ENCODE results near the gene ADK.

ADK gene

DNA sequence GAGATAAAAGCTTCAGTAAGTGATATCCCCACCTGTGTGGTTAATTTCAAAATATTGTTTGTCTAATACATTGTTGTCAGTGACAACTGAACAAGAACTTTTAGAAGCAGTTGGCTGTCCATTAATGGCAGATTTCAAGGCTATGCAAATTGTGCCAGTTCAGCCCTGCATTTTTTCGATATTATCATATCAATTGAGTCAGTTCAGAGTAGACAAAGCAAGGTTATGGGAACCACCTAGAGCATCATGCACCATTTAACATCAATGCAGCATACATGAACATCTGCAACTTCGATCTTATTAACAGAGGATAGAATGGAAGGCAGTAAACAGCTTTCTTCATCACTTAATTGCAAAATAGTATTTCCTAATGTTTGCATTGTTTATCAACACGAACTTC, 494.7 kb downstream of the ADK start:
- H3K9me3 ChIP-seq = no peaks in the 10 kb centered on the region
- TF ChIP-seq, protein P1, sequence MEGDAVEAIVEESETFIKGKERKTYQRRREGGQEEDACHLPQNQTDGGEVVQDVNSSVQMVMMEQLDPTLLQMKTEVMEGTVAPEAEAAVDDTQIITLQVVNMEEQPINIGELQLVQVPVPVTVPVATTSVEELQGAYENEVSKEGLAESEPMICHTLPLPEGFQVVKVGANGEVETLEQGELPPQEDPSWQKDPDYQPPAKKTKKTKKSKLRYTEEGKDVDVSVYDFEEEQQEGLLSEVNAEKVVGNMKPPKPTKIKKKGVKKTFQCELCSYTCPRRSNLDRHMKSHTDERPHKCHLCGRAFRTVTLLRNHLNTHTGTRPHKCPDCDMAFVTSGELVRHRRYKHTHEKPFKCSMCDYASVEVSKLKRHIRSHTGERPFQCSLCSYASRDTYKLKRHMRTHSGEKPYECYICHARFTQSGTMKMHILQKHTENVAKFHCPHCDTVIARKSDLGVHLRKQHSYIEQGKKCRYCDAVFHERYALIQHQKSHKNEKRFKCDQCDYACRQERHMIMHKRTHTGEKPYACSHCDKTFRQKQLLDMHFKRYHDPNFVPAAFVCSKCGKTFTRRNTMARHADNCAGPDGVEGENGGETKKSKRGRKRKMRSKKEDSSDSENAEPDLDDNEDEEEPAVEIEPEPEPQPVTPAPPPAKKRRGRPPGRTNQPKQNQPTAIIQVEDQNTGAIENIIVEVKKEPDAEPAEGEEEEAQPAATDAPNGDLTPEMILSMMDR (IDR thresholded peaks at IDR 0.05) = no peak
- H3K27ac ChIP-seq = no peak overlapping the region
- H3K4me1 ChIP-seq = peaks cover 0 to 5% (median under 1%) of the 10 kb centered on the region in 4 donors
- H3K36me3 ChIP-seq = no peaks in the 10 kb centered on the region
- intact Hi-C loops (cut with DNase I; ENCODE audit: low total_unique reads) = no loop called here
- DNase-seq = no peak
- H3K27me3 ChIP-seq = no peaks in the 10 kb centered on the region
- no peak overlapping the region for H3K4me3 ChIP-seq

DNA sequence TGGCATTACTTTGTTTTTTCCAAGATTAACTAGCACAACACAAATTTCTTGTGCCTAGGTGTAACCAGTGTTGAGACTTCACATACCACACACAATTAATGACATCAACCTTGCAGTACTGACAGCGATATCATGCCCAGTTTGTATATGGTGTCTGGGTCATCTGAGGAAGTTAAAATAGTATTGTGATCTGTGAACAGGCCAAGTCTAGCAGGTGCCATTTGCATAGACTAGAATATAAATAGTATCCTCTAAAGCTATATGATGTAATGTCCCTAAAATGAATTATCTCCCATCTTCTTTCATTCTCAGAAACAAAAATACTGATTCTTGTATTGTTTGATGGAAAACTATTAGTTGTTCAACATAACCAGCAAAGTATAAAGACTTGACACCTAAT, 499.6 kb downstream of the ADK start:
- intact Hi-C loops (cut with DNase I; ENCODE audit: low total_unique reads) = no loop called here
- DNase-seq = no peak
- Histone ChIP-seq H3K27ac (no peak overlapping the region), H3K4me3 (no peak overlapping the region), H3K9me3 (no peaks in the 10 kb centered on the region), H3K4me1 (no peaks in the 10 kb centered on the region), H3K36me3 (no peaks in the 10 kb centered on the region), H3K27me3 (no peaks in the 10 kb centered on the region)
- TF ChIP-seq, protein P1 (IDR thresholded peaks at IDR 0.05) = no peak

DNA sequence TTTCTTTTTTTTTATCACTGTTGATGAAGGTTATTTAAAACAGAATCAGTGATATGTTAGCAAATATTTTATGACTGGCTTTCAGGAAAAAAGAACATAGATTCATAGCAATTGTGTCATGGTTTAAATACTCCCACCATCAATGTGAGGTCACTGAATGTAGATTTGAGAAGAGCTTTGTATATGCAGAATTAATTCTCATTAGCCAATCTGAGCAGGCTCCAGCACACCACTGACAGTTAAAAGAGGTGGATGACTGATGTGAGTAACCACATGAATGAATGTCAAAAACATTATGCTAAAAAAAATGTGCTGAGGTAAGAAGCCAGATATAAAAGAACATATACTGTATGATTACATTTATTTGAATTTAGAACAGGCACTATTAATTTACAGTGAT, 500.5 kb downstream of the ADK start:
- intact Hi-C loops (cut with DNase I; ENCODE audit: low total_unique reads) = no loop called here
- DNase-seq = no peak
- no peak overlapping the region for H3K4me3 ChIP-seq
- no peaks in the 10 kb centered on the region for H3K4me1 ChIP-seq
- TF ChIP-seq, protein P1 (IDR thresholded peaks at IDR 0.05) = no peak
- H3K27me3 ChIP-seq = no peaks in the 10 kb centered on the region
- no peak overlapping the region for H3K27ac ChIP-seq
- no peaks in the 10 kb centered on the region for H3K9me3 ChIP-seq
- no peaks in the 10 kb centered on the region for H3K36me3 ChIP-seq

DNA sequence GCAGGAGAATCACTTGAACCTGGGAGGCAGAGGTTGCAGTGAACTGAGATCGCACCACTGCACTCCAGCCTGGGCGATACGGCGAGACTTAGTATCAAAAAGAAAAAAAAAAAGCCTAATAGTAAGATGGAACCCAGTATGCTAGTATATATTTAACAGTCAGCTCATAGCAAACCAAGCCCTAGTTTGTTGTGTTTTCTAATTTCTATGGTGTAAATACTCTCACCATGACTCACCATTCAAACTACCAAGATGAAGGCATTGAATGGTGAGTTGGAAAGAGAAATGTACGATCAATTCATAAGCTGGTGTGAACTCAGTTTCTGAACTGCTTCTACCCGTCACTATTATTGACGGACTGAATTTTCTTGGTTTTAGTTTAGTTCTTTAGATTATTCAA, 501.6 kb downstream of the ADK start:
- H3K4me1 ChIP-seq = no peaks in the 10 kb centered on the region
- no peak overlapping the region for H3K4me3 ChIP-seq
- intact Hi-C loops (cut with DNase I; ENCODE audit: low total_unique reads) = no loop called here
- no peaks in the 10 kb centered on the region for H3K27me3 ChIP-seq
- no peak for DNase-seq
- TF ChIP-seq, protein P1 (IDR thresholded peaks at IDR 0.05) = no peak
- no peak overlapping the region for H3K27ac ChIP-seq
- H3K36me3 ChIP-seq = no peaks in the 10 kb centered on the region
- no peaks in the 10 kb centered on the region for H3K9me3 ChIP-seq

DNA sequence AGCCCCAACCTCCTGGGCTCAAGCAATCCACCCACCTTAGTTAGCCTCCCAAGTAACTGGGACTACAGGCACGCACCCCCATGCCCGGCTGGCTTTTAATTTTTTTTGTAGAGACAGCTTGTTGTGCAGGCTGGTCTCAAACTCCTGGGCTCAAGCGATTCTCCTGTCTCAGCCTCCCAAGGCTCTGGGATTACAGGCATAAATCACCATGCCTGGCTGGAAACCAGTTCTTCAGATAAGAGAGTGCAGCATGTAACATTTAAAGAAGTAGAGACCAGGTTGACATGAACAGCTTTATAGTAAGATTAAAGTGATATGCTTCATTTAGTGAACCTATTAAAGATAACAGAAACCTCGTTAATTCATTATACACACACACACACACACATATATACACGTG, 507.5 kb downstream of the ADK start:
- TF ChIP-seq, protein P1 (IDR thresholded peaks at IDR 0.05) = no peak
- intact Hi-C loops (cut with DNase I; ENCODE audit: low total_unique reads) = no loop called here

DNA sequence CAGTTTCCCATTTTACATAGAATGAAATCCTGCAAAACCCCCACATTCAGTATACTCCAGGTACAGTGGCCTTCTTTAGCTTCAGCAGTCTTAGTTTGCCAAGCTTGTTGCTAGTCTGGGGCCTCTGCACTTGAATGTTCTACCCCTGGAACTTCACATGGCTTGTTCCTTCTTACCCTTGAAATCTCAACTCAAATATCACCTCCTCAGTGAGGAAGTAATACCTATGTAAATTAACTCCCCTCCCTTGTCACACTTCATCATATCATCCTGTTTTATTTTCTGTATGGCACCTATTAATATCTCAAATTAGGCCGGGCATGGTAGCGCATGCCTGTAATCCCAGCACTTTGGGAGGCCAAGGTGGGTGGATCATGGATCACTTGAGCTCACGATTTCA, 511.6 kb downstream of the ADK start:
- H3K9me3 ChIP-seq = no peaks in the 10 kb centered on the region
- no peak overlapping the region for H3K4me3 ChIP-seq
- no peaks in the 10 kb centered on the region for H3K27me3 ChIP-seq
- intact Hi-C loops (cut with DNase I; ENCODE audit: low total_unique reads) = no loop called here
- no peaks in the 10 kb centered on the region for H3K4me1 ChIP-seq
- no peaks in the 10 kb centered on the region for H3K36me3 ChIP-seq
- no peak overlapping the region for H3K27ac ChIP-seq
- TF ChIP-seq, protein P1 (IDR thresholded peaks at IDR 0.05) = no peak
- no peak for DNase-seq

More for the DNA sequence above, 507.5 kb downstream of the ADK start:
- no peaks in the 10 kb centered on the region for H3K4me1 ChIP-seq
- H3K9me3 ChIP-seq = no peaks in the 10 kb centered on the region
- H3K4me3 ChIP-seq = no peak overlapping the region
- no peaks in the 10 kb centered on the region for H3K36me3 ChIP-seq
- DNase-seq = no peak
- no peak overlapping the region for H3K27ac ChIP-seq
- no peaks in the 10 kb centered on the region for H3K27me3 ChIP-seq
